ENCODE results near the gene NCS1. TPM values are rescaled to one million over a fixed set of nuclear protein-coding genes. Genes with fewer than 3 reads are reported as not detected.

The NCS1 gene
- total RNA-seq, 1 experiment from 2014 or later, result 58.6 TPM

DNA sequence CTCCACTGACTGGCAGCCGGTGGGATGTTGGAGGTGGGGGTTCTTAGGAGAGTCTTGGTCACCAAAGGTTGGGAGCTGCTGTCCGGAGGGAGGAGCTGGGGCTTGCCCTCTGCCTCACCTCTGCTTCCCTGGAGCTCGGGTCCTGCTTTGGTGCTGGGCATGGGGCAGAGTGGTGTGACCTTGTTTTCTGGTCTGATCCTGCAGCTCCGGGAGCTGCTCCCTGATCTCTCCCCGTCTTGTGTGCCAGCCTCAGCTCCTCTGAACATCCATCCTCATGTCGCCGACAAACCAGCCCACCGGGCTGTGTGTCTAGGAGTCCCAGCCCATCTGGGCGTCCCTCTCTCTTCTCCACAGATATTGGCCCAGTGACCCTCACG, 112.0 kb downstream of the NCS1 start:
- POLR2A ChIA-PET (ENCODE audit: low non-redundant PET), result no interaction called here
- BruUV-seq (replicated peaks), result no TSS peak
- H3K27ac ChIP-seq (ENCODE audit: low read depth, low read length, poor library complexity, severe bottlenecking), result no peak overlapping the region
- CTCF ChIA-PET, result no interaction called here
- intact Hi-C loops (cut with micrococcal nuclease; ENCODE audit: unreplicated experiment), result no loop called here
- TF ChIP-seq EZH2 (IDR thresholded peaks at IDR 0.05; ENCODE audit: borderline replicate concordance, low read depth, low read length, poor library complexity, severe bottlenecking), result no peak
- TF ChIP-seq, protein P1, sequence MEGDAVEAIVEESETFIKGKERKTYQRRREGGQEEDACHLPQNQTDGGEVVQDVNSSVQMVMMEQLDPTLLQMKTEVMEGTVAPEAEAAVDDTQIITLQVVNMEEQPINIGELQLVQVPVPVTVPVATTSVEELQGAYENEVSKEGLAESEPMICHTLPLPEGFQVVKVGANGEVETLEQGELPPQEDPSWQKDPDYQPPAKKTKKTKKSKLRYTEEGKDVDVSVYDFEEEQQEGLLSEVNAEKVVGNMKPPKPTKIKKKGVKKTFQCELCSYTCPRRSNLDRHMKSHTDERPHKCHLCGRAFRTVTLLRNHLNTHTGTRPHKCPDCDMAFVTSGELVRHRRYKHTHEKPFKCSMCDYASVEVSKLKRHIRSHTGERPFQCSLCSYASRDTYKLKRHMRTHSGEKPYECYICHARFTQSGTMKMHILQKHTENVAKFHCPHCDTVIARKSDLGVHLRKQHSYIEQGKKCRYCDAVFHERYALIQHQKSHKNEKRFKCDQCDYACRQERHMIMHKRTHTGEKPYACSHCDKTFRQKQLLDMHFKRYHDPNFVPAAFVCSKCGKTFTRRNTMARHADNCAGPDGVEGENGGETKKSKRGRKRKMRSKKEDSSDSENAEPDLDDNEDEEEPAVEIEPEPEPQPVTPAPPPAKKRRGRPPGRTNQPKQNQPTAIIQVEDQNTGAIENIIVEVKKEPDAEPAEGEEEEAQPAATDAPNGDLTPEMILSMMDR (conservative IDR thresholded peaks at IDR 0.05; ENCODE audit: low read depth, low read length), result no peak
- no peaks in the 10 kb centered on the region for H3K9me3 ChIP-seq (ENCODE audit: low read depth, low read length, poor library complexity, severe bottlenecking)
- H3K27me3 ChIP-seq (replicated peaks; ENCODE audit: insufficient read depth, low read depth, low read length, poor library complexity), result peaks cover 17% of the 10 kb centered on the region
- peaks cover 6% of the 10 kb centered on the region for H3K4me1 ChIP-seq (ENCODE audit: insufficient read depth, low read length, poor library complexity, severe bottlenecking)
- no peaks in the 10 kb centered on the region for H3K36me3 ChIP-seq (ENCODE audit: insufficient read depth, low read length, poor library complexity, severe bottlenecking)
- no peak overlapping the region for H3K4me3 ChIP-seq (ENCODE audit: low read depth, low read length, poor library complexity, severe bottlenecking)
- DNase-seq (ENCODE audit: low spot score), result no peak

DNA sequence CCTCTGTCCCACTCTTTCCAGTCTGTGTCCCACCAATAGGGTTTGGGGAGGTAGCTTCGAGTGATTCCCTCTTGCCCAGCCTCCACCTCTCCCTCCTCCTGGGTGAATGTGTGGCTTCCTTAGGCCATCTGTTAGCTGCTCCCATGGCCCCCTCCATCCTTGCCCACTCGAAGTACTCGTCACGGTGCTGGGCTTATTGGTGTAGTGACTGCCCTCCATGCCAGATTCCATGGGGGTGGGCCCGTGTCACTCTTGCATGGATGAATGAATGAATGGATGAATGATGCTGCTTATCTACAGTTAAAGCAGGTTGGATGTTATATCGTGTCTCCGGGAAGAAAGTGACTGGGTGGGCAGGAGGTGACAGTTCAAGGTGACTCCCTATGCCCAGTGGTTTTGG, 112.5 kb downstream of the NCS1 start:
- DNase-seq (ENCODE audit: low spot score), result no peak
- Histone ChIP-seq H3K4me1 (ENCODE audit: insufficient read depth, low read length, poor library complexity, severe bottlenecking) (peaks cover 6% of the 10 kb centered on the region), H3K36me3 (ENCODE audit: insufficient read depth, low read length, poor library complexity, severe bottlenecking) (no peaks in the 10 kb centered on the region), H3K27me3 (replicated peaks; ENCODE audit: insufficient read depth, low read depth, low read length, poor library complexity) (peaks cover 19% of the 10 kb centered on the region), H3K9me3 (ENCODE audit: low read depth, low read length, poor library complexity, severe bottlenecking) (no peaks in the 10 kb centered on the region), H3K4me3 (ENCODE audit: low read depth, low read length, poor library complexity, severe bottlenecking) (no peak overlapping the region), H3K27ac (ENCODE audit: low read depth, low read length, poor library complexity, severe bottlenecking) (no peak overlapping the region)
- POLR2A ChIA-PET (ENCODE audit: low non-redundant PET), result no interaction called here
- BruUV-seq (replicated peaks), result no TSS peak
- intact Hi-C loops (cut with micrococcal nuclease; ENCODE audit: unreplicated experiment), result no loop called here
- CTCF ChIA-PET, result no interaction called here
- TF ChIP-seq, protein P1 (conservative IDR thresholded peaks at IDR 0.05; ENCODE audit: low read depth, low read length), result no peak
- TF ChIP-seq EZH2 (IDR thresholded peaks at IDR 0.05; ENCODE audit: borderline replicate concordance, low read depth, low read length, poor library complexity, severe bottlenecking), result no peak

DNA sequence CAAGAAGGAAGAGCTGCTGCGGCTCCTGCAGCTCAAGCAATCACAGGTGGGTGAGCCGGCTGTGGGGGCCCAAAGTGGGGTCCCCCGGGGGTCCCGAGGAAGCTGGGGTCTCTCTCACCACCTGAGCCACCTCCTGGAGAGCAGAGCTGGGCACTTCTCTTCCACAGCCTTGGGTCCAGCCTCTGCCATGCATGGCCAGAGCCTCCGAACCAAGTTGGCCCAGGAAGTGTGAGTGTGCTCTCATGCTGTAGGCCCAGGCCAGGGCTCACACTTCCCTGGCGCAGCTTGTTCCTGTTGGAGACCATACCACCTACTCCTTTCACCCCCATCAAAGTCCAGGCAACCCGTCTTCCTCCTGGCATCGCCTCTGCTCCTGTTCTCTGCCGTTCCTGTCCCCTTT, 113.1 kb downstream of the NCS1 start:
- Histone ChIP-seq H3K4me1 (ENCODE audit: insufficient read depth, low read length, poor library complexity, severe bottlenecking) (peaks cover 6% of the 10 kb centered on the region), H3K27me3 (replicated peaks; ENCODE audit: insufficient read depth, low read depth, low read length, poor library complexity) (peaks cover 19% of the 10 kb centered on the region), H3K36me3 (ENCODE audit: insufficient read depth, low read length, poor library complexity, severe bottlenecking) (no peaks in the 10 kb centered on the region), H3K9me3 (ENCODE audit: low read depth, low read length, poor library complexity, severe bottlenecking) (no peaks in the 10 kb centered on the region), H3K4me3 (ENCODE audit: low read depth, low read length, poor library complexity, severe bottlenecking) (no peak overlapping the region), H3K27ac (ENCODE audit: low read depth, low read length, poor library complexity, severe bottlenecking) (no peak overlapping the region)
- CTCF ChIA-PET, result no interaction called here
- no TSS peak for BruUV-seq (replicated peaks)
- TF ChIP-seq, protein P1 (conservative IDR thresholded peaks at IDR 0.05; ENCODE audit: low read depth, low read length), result no peak
- TF ChIP-seq EZH2 (IDR thresholded peaks at IDR 0.05; ENCODE audit: borderline replicate concordance, low read depth, low read length, poor library complexity, severe bottlenecking), result no peak
- intact Hi-C loops (cut with micrococcal nuclease; ENCODE audit: unreplicated experiment), result no loop called here
- no peak for DNase-seq (ENCODE audit: low spot score)
- POLR2A ChIA-PET (ENCODE audit: low non-redundant PET), result no interaction called here
